Tibial artery (tissue), 4 donors: ENCODE data around the gene DHX35.

Experiments used
- DNase-seq, 2 donors: peaks; one replicate each; pipeline ENCODE4 v3.0.0-alpha.2; 2019
- H3K27ac ChIP-seq, 2 donors: fragments of 200-600 bp; sonication (generic) in 1 of 2; 1 replicate in 1 of 2; 2 replicates in 1 of 2; pipeline ENCODE4 v1.5.1; 2018 to 2019; ENCODE audit warnings: mild to moderate bottlenecking in 1 of 2
- H3K27me3 ChIP-seq, 2 donors: fragments of 200-600 bp; sonication (generic) in 1 of 2; one replicate each; pipeline versions ENCODE4 v1.5.1 to v1.6.0; 2016 to 2019
- H3K36me3 ChIP-seq, 3 donors: fragments of 200-600 bp; sonication (generic) in 2 of 3; one replicate each; pipeline ENCODE4 v1.5.1; 2016 to 2019; ENCODE audit warnings: mild to moderate bottlenecking in 2 of 3
- H3K4me1 ChIP-seq, 4 donors: fragments of 200-600 bp; sonication (generic) in 2 of 4; 1 replicate in 3 of 4; 2 replicates in 1 of 4; pipeline ENCODE4 v1.5.1; 2016 to 2019
- H3K4me3 ChIP-seq, 2 donors: fragments of 200-600 bp; sonication (generic) in 1 of 2; 1 replicate in 1 of 2; 2 replicates in 1 of 2; pipeline ENCODE4 v1.5.1; 2018 to 2019; ENCODE audit warnings: mild to moderate bottlenecking in 2 of 2
- H3K9me3 ChIP-seq, 3 donors: fragments of 200-600 bp; sonication (generic) in 1 of 3; one replicate each; pipeline ENCODE4 v1.5.1; 2016 to 2019
- intact Hi-C: fragments of 100-400 bp; cut with DNase I; formaldehyde crosslinking; loops from one replicate; pipeline ENCODE4 v1.15.0; 2023; ENCODE audit warnings: low total_unique reads
- TF ChIP-seq, protein P1 (sequence below), 2 experiments: fragments of 200-600 bp in 1 of 2; fragments of 450-650 bp in 1 of 2; IDR thresholded peaks; one replicate each; pipeline ENCODE4 v1.5.1; 2017 to 2019; ENCODE audit warnings: antibody characterized with exemption in 2 of 2, mild to moderate bottlenecking in 1 of 2, moderate library complexity in 1 of 2

DHX35 gene

DNA sequence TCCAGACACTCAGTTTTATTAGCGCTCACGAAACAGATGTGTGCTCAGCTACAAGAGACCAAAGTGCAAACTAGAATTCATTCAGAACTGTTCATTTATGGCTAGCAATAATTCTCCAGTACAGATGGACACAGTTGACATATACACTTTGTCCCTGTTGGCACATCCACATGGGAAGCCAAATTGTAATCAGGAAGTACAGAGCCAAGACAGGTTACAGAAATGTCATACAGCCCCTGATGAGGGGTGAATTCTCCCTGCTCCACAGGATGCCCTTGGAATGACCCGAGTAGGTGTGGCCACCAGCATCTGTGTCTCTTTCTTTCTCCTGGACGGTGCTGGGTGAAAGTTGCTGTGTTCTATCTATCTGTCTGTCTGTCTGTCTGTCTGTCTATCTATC is 7.6 kb downstream of the DHX35 start:
- H3K4me1 ChIP-seq, result no peaks in the 10 kb centered on the region
- intact Hi-C loops, result no loop called here
- no peak for DNase-seq
- peaks cover 5 to 42% (median 24%) of the 10 kb centered on the region in 3 donors for H3K36me3 ChIP-seq
- H3K4me3 ChIP-seq, result no peak overlapping the region
- TF ChIP-seq, protein P1, sequence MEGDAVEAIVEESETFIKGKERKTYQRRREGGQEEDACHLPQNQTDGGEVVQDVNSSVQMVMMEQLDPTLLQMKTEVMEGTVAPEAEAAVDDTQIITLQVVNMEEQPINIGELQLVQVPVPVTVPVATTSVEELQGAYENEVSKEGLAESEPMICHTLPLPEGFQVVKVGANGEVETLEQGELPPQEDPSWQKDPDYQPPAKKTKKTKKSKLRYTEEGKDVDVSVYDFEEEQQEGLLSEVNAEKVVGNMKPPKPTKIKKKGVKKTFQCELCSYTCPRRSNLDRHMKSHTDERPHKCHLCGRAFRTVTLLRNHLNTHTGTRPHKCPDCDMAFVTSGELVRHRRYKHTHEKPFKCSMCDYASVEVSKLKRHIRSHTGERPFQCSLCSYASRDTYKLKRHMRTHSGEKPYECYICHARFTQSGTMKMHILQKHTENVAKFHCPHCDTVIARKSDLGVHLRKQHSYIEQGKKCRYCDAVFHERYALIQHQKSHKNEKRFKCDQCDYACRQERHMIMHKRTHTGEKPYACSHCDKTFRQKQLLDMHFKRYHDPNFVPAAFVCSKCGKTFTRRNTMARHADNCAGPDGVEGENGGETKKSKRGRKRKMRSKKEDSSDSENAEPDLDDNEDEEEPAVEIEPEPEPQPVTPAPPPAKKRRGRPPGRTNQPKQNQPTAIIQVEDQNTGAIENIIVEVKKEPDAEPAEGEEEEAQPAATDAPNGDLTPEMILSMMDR (IDR thresholded peaks at IDR 0.05), result no peak
- H3K27me3 ChIP-seq, result no peaks in the 10 kb centered on the region
- H3K9me3 ChIP-seq, result no peaks in the 10 kb centered on the region
- peak overlapping the region in 1 of 2 donors; percentile 10 for H3K27ac ChIP-seq

DNA sequence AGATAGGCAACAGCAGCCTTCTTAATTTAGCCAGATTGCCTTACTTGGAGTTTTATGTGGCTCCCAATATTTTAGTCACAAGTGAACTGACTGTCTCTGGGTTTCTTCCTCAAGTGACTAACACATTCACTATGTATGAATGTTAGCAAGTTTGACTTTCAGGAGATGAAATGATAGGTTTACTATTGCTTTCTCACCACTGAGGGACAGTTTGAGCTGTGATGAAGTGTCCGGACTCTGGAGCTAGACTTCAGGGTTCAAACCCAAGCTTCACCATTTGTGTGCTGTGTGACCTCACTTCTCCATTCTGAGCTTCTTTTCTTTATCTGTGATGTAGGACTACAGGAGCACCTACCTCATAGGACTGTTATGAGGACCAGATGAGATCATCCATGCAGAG is 8.2 kb downstream of the DHX35 start:
- H3K36me3 ChIP-seq, result peaks cover 5 to 48% (median 24%) of the 10 kb centered on the region in 3 donors
- TF ChIP-seq, protein P1 (IDR thresholded peaks at IDR 0.05), result no peak

GRCh38 chr20:38973107-38973506 is 11.0 kb downstream of the DHX35 start:
- Histone ChIP-seq H3K9me3 (no peaks in the 10 kb centered on the region), H3K36me3 (peaks cover 5 to 55% (median 24%) of the 10 kb centered on the region in 3 donors), H3K27me3 (no peaks in the 10 kb centered on the region), H3K4me3 (no peak overlapping the region), H3K27ac (peak overlapping the region in 1 of 2 donors; percentile 34), H3K4me1 (peaks cover 0 to 7% (median 2%) of the 10 kb centered on the region in 4 donors)
- no peak for DNase-seq
- TF ChIP-seq, protein P1 (IDR thresholded peaks at IDR 0.05), result no peak
- intact Hi-C loops, result no loop called here

More for the DNA sequence above, 8.2 kb downstream of the DHX35 start:
- intact Hi-C loops, result no loop called here
- Histone ChIP-seq H3K9me3 (no peaks in the 10 kb centered on the region), H3K27me3 (no peaks in the 10 kb centered on the region), H3K4me1 (no peaks in the 10 kb centered on the region), H3K4me3 (no peak overlapping the region), H3K27ac (peak overlapping the region in 1 of 2 donors; percentile 37)
- DNase-seq, result no peak

GRCh38 chr20:38973645-38974044 is 11.5 kb downstream of the DHX35 start:
- Histone ChIP-seq H3K27ac (peak overlapping the region in 1 of 2 donors; percentile 34), H3K4me1 (peaks cover 0 to 11% (median 2%) of the 10 kb centered on the region in 4 donors), H3K36me3 (peaks cover 5 to 55% (median 23%) of the 10 kb centered on the region in 3 donors), H3K9me3 (no peaks in the 10 kb centered on the region), H3K4me3 (no peak overlapping the region), H3K27me3 (no peaks in the 10 kb centered on the region)
- TF ChIP-seq, protein P1 (IDR thresholded peaks at IDR 0.05), result no peak
- intact Hi-C loops, result no loop called here
- DNase-seq, result no peak

- TF ChIP-seq, protein P1 (IDR thresholded peaks at IDR 0.05), result no peak
- Histone ChIP-seq H3K9me3 (no peaks in the 10 kb centered on the region), H3K4me3 (no peak overlapping the region), H3K36me3 (peaks cover 5 to 42% (median 6%) of the 10 kb centered on the region in 3 donors), H3K27me3 (no peaks in the 10 kb centered on the region), H3K4me1 (peaks cover 0 to 11% (median 2%) of the 10 kb centered on the region in 4 donors), H3K27ac (peak overlapping the region in 1 of 2 donors; percentile 7)
- DNase-seq, result no peak
- intact Hi-C loops, result no loop called here
These were observed 13.5 kb downstream of the DHX35 start for GRCh38 chr20:38975539-38976120.
